GM19463 (cell line): Measurements from ENCODE around the gene HSPA1B.
"Not testable (repeated sequence)": the region's sequence is repeated elsewhere in the genome, so short reads cannot be mapped to it uniquely, and the experiment has no call there.

ENCODE experiments used
- ATAC-seq: cut with Tn5 transposase; IDR thresholded peaks from one replicate; pipeline ENCODE4 v1.9.1; 2021; ENCODE audit warnings: mild to moderate bottlenecking, moderate library complexity; ENCODE audit not compliant: unreplicated experiment

Gene HSPA1B

DNA sequence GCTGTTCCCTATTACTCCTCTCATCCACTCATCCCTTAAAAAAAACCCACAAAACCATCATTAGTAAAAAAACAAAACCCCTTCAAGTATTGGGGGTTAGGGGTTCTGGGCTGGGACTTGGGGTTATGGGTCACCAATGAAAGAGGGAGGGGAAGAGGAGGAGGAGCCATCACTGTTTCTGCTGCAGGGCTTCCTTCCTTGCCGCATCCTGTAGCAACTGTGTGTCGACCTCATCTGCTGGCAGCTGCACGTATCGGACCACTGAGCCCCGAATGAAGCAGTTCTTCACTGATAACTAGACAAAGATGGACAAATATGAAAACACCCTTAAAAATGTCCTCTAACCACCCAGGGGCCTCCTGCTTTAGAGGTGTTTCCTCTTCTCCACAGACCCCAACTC lies 29.9 kb upstream of the HSPA1B start:
- ATAC-seq: no peak

DNA sequence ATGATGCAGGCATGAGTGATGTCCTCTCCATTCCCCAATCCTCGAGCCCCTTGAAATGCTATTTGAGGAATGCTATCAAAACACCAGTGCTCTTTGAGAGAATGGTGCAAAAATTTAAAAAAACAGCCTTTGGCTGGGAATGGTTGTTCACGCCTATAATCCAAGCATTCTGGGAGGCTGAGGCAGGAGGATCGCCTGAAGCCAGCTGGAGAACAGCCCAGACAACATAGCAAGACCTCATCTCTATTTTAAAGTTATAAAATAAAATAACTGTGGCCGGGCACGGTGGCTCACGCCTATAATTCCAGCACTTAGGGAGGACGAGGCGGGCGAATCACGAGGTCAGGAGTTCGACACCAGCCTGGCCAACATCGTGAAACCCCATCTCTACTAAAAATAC lies 27.8 kb upstream of the HSPA1B start:
- no peak for ATAC-seq

GRCh38 chr6:31801031-31801927 lies 26.3 kb upstream of the HSPA1B start:
- ATAC-seq: not testable (repeated sequence)

DNA sequence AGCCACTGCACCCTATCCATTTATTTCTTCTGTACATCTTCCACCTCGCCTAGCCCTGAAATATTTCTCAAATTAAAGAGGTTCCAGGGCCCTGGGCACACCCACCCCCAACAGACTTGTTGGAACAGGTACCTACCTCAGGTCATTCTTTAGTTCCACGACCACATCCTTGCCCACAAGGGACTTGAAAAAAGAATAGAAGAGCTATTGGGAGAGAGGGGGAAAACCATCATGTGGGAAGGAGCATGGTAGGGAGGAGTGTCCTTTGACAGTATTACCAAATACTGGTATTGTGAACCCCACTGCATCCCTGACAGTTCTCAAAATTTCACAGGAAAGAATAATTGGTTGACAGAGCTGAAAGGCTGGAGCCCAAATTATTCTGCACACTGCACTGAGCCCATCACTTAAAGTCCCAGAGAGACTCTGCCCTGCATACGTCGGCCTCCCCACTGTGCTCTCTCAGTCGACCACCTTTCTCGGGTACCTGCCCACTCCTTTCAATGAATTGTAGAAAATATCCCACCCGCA lies 21.5 kb upstream of the HSPA1B start:
- no peak for ATAC-seq

GRCh38 chr6:31806470-31807272 lies 20.9 kb upstream of the HSPA1B start, which contains the start of gene LSM2:
Gene LSM2 (minus strand): TSS chr6:31806966. CDS start chr6:31806757, 209 bp downstream.
- peak; percentile 94 for ATAC-seq

DNA sequence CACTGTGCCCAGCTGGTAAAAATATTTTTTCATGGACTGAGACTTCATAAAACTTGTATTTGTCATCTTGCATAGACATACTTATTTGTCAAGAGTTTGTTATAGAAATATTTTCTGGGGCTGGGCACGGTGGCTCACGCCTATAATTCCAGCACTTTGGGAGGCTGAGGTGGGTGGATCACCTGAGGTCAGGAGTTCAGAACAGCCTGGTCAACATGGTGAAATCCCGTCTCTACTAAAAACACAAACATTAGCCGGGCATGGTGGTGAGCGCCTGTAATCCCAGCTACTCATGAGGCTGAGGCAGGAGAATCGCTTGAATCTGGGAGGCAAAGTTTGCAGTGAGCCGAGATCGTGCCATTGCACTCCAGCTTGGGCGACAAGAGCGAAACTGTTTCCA lies 18.9 kb upstream of the HSPA1B start:
- ATAC-seq: not testable (repeated sequence)

DNA sequence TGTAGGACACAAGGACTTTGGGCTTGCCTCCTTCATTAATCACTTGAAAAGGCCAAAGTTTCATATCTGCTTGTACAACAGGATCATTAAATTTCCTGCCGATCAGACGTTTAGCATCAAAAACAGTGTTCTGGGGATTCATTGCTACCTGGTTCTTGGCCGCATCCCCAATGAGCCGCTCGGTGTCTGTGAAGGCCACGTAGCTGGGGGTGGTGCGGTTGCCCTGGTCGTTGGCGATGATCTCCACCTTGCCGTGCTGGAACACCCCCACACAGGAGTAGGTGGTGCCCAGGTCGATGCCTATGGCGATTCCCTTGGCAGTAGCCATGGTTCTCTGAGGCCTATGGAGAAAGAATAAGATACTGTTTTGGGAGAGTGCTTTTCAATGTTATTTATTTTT lies 15.9 kb upstream of the HSPA1B start:
- no peak for ATAC-seq

GRCh38 chr6:31813465-31813849 lies 14.1 kb upstream of the HSPA1B start:
- no peak for ATAC-seq

DNA sequence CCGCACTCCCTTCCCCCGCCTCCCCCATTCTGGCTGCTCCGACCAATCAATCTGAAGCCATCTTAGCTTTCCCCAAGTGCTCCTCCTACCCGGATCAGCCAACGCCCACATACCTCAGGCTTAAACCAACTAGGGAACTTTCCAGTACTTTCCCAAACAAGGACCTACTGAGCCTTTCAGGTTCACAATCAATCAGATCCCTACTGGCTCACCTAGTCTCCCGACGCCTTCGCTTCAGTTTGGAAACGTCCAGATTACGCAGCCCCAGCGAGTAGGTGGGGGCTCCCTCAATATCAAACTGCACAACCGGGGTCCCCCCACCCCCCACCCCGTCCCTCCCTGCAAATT lies 12.9 kb upstream of the HSPA1B start:
- ATAC-seq: peak; percentile 42

GRCh38 chr6:31815025-31815838 lies 12.3 kb upstream of the HSPA1B start, which contains the start of the genes HSPA1A and HSPA1L:
Gene HSPA1A (plus strand): TSS chr6:31815543. CDS start chr6:31815757, 214 bp downstream.
Gene HSPA1L (minus strand): TSS chr6:31815283. CDS start chr6:31811972, 3,311 bp downstream.
- ATAC-seq: no peak

DNA sequence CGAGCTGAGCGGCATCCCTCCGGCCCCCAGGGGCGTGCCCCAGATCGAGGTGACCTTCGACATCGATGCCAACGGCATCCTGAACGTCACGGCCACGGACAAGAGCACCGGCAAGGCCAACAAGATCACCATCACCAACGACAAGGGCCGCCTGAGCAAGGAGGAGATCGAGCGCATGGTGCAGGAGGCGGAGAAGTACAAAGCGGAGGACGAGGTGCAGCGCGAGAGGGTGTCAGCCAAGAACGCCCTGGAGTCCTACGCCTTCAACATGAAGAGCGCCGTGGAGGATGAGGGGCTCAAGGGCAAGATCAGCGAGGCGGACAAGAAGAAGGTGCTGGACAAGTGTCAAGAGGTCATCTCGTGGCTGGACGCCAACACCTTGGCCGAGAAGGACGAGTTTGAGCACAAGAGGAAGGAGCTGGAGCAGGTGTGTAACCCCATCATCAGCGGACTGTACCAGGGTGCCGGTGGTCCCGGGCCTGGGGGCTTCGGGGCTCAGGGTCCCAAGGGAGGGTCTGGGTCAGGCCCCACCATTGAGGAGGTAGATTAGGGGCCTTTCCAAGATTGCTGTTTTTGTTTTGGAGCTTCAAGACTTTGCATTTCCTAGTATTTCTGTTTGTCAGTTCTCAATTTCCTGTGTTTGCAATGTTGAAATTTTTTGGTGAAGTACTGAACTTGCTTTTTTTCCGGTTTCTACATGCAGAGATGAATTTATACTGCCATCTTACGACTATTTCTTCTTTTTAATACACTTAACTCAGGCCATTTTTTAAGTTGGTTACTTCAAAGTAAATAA lies 10.2 kb upstream of the HSPA1B start:
- ATAC-seq: not testable (repeated sequence)

DNA sequence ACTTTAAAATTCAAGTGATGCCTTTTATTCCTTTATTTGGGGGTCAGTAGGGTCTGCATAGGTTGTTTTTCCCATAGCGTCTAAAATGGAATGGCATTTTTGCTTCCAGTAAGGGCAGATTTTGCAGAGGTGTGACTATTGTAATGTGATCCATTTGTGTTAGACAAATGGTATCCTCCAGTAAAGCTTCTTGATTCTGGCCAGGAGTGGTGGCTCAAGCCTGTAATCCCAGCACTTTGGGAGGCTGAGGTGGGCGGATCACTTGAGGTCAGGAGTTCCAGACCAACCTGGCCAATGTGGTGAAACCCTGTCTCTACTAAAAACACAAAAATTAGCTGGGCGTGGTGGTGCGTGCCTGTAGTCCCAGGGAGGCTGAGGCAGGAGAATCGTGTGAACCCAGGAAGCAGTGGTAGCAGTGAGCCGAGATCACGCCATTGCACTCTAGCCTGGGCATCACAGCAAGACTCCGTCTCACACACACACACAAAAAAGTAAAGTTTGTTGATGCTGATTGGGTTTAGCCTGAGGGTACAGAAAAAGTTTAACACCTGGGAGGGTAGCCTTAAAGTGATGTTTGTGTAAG lies 9.5 kb upstream of the HSPA1B start:
- not testable (repeated sequence) for ATAC-seq

GRCh38 chr6:31819871-31820299 lies 7.7 kb upstream of the HSPA1B start:
- ATAC-seq: no peak

DNA sequence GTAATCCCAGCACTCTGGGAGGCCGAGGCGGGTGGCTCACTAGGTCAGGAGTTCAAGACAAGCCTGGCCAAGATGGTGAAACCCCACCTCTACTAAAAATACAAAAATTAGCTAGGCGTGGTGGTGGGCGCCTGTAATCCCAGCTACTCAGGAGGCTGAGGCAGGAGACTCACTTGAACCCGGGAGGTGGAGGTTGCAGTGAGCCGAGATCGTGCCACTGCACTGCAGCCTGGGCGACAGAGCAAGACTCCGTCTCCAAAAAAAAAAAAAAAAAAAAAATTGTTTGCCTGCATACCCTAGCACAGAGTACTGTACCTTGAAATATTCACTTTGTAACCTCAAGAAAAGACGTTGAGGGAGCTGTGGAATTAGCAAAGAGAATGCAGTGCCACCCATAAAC lies 7.1 kb upstream of the HSPA1B start:
- ATAC-seq: not testable (repeated sequence)

- ATAC-seq: no peak
These were observed 6.1 kb upstream of the HSPA1B start for GRCh38 chr6:31821301-31822035.

DNA sequence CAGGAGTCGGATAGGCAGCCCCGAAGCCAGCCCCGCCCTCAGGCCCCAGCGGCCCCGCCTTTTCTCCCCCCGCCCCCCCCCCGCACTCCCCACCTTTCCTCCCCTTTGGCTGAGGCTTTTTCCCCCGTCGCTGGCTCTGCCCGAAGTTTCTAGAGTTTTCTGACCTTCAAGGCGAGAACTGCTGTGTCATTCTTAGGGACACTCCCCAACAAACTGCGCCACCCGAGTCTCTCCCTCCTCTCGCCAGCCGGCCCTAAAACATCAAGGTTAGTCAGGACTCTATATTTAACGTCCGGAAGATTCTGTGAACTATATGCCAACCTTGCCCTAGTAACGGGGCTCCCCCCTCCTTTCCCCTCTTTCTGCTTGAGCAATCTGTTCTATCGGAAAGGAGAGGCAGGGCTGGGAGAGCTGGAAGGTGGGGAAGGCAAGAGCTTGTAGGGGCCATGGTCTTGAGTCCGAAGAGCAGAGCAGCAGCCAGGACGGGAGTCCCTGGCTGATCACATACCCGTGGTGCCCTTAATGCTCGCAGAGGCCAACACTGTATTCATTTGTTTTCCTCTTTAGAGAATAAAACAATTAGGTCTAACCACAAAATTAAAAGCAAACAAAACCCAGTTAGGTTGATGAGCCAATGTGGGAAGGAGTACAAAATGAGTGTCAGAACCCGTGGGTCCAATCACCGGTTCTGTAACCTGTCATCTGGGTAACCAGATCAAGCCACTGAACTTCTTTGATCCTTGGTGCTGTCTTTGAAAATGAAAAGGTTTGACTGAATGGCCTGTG lies 5.3 kb upstream of the HSPA1B start:
- no peak for ATAC-seq

DNA sequence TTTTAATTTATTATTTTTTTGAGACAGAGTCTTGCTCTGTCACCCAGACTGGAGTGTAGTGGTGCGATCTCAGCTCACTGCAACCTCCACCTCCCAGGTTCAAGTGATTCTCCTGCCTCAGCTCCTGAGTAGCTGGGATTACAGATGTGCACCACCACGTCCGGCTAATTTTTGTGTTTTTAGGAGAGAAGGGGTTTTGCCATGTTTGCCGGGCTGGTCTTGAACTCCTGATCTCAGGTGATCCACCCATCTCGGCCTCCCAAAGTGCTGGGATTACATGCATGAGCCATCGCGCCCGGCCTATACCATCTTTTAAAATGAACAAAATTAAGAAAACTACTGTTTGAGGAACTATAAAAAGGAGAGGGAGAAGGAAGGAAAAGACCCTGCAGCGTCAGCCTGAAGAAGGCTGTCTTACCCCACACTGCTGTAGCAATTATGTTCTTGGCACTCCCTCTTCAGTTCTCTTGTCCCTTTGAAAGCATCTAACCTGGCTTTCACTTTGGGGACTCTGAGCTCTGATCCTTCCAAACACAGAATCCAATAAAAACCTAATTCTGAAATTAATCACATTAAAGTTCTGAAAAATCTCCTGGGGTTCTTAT lies 3.8 kb upstream of the HSPA1B start:
- not testable (repeated sequence) for ATAC-seq
